Ramos (cell line): Measurements from ENCODE around the gene PIM3.

Experiments
- in situ Hi-C: fragments of 300-500 bp; cut with MboI; formaldehyde crosslinking; loops from one replicate; pipeline ENCODE4 v1.14.3; 2022; ENCODE audit warnings: low sequenced_read_pairs; ENCODE audit not compliant: unreplicated experiment

The PIM3 gene

GRCh38 chr22:49965091-49966040 lies 4.8 kb downstream of the PIM3 start:
- in situ Hi-C loops: no loop called here

DNA sequence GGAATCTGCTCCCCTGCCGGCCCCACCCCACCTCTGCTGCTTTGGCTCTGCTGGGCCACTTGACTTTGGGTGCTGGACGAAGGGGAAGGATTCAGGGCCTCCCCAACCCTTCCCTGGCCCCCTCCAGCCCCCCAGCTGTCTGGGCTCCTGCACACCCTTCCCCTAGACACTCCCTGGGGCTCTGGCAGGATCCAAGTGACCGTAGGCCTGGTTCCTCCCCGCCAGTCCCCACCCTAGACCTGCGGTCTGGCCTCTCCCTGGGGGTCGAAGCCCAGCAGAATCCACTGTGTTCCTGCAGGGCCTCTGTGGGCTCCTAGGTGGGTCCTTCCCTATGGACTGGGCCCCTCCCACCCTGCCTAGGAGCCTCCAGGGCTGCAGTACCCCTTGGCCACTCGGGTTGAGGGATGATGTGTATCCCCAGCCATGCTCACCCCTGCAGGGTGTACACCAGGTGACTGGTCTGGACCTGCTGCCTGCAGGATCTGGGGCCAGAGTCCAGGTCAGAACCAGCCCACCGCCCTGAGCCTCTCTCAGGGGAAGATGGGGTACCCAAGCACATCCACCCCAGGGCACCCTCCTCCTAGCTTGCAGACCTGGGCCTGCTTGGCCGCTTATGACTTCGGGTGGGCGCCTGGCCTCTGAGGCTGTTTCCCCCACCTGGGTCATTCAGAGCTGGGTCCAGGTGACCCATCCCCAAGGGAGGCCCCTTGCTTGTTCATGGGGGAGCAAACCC lies 5.6 kb downstream of the PIM3 start:
- in situ Hi-C loops: no loop called here

DNA sequence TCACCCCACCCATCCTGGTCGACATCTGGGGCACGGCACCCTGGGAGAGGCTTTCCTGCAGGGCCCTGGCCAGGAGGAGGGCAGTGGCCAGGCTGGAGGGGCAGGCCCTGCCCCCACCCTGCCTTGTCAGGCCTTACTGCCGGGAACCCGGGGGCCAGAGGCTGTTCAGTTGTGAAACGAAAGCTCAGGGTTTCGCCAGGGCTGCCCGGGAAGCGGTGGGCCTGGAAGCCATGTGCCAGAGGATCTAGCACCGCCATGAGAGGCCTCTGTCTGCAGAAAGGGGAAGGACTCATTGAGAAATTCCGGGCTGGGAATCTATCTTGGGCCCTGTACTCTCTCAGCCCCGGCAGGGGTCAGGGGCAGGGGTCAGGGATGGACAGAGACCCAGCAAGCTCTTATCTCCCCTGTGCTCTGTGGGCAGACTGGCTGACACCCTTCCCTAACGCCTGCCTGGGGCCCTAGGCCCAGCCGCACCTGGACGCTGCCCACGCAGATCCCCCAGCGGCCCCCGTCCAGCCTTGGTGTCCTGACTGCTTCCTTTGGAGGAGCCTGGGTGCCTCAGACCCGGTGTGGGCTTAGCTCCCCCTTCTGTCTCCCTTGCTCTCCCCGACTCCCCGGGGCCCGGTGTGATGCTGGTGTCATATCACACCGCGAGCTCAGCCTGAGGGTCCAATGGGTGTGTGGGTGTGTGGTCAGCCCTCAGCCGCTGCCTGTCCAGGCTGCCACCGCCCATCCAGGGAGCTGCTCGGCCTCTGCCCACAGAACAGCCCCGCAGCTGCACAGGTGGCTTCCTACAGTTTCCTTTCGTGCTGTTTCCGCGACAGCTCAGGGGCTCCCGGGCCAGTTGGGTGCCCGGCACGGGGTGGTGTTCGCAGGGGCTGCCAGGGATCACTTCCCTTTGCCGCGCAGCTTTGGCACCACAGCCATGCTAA lies 6.5 kb downstream of the PIM3 start:
- in situ Hi-C loops: no loop called here

GRCh38 chr22:49967706-49968208 lies 7.2 kb downstream of the PIM3 start:
- in situ Hi-C loops: no loop called here

DNA sequence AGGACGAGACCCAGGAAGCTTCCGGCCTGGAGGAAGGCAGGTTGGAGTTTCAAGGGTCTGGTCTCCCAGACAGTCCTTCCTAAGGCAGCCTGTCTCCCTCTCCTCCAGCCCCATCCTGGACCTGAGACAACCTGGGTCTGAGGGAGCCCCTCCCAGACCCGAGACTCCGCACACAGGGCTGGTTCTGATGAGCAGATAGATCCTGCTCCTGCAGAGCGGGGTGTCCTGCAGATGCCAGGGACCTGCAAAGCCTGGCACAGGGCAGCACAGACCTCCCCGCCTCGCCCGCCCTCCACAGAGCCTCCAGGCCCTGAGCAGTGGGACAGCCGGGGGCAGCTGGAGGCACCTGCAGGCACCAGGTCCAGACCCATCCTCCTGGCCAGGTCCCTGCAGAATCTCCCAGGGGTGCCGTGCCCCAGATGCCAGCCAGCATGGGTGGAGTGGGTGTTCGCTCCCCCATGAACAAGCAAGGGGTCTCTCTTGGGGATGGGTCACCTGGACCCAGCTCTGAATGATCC lies 7.8 kb downstream of the PIM3 start:
- in situ Hi-C loops: no loop called here

- in situ Hi-C loops: no loop called here
These were observed 8.5 kb downstream of the PIM3 start for GRCh38 chr22:49968831-49969661.

DNA sequence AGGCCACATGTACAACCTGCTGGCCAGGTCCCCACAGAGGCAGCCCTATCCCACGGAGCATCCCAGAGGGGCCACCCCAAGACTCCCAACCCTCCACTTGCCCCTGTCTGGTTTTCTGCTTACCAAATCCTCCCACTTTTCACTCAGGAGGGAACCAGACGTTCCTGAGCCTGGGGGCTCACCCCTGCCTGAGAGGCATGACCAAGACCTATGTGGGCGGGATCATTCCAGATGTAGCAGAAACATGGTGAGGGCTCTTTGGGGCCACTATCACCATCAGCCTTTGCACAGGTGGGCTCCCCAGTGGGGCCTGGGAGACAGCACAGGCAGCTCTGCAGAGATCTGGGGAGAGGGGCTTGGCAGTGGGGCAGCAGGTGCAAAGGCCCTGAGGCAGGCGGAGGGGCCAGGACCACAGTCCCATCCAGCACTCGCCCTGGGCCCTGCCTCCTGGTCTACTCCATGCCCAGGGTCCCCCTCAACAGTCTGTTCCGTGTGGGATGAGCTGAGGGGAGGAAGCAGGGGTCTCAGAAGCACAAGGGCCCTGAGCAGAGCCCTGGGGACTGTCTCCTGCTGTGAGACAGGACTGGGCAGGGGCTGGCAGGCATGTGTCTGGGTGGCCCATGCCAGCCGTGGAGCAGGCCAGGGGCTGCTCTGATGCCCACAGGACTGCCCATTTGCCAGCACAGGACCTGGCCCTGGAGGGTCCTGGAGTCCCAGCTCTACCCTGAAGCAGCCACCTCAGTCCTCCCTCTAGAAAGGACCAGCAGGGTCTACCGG lies 9.4 kb downstream of the PIM3 start:
- in situ Hi-C loops: no loop called here

DNA sequence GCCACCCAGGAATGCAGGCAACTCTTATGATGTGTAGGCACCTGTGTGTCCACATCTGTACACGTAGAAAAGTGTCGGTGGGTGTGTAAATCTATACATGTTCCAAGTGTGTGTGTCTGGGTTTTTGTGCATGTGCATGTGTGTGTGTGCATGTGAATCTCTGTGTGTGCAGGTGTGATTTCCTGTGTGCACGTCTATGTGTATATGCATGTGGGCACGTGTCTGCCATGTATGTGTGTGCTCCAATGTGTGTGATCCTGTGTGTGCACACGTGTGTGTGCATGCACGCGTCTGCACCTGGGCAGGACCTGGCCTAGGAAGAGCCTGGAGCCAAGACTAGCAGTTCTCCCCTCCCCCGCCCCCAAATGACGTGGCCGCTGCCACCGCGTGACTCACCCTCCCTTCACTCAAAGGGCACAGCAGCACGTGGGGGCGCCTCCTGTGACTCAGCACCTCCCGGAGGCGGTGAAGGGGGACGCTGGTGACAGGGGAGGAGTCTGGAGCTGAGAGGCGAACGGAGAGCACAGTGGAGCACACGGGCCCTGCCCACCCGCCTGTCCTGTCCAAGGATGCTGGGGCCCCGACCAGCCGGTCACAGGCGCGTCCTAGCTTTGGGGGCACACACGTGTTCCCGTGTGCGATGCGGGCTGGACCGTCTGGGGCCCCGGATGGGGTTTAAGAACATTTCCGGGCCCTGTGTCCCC lies 10.1 kb downstream of the PIM3 start:
- in situ Hi-C loops: no loop called here

- in situ Hi-C loops: no loop called here
These were observed 10.9 kb downstream of the PIM3 start for GRCh38 chr22:49971232-49972162.

DNA sequence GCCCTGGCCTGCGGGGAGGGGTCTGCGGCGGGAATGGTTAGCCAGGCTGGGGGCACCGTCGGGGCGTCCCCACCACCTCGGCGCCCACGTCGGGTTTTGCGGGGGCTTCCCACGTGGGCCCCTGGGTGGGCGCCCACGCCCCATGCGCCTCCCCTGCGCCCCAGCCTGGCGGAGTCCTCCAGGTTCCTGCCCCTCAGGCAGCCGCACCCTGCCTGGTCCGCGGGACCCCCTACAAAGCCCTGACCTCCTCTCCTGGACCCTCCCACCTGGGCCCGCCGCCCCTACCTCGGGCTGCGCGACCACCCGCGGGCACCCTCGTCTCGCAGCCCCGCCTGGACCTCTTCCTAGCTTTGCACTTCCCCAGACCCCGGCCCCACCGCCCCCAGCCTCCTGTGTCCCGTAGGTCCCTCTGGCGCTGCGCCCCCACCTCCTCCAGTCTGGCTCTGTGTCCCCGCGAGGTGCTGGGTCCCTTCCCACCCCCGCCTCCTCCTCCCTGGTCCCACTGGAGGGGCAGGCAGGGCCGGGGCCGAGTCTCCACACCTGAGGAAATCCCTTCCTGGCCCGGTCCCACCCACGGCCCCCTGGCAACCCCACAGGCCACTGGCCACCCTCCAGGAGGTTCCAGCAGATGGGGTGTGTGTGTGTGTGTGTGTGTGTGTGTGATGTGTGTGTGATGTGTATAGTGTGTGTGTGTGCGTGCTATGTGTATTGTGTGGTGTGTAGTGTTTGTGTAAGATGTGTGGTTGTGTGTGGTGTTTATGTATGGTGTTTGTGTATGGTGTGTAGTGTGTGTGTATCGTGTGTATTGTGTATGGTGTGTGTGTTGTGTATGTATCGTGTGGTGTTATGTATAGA lies 11.8 kb downstream of the PIM3 start:
- in situ Hi-C loops: no loop called here

GRCh38 chr22:49973018-49973961 lies 12.7 kb downstream of the PIM3 start:
- in situ Hi-C loops: no loop called here

- in situ Hi-C loops: no loop called here
These were observed 15.2 kb downstream of the PIM3 start for GRCh38 chr22:49975543-49976389.

DNA sequence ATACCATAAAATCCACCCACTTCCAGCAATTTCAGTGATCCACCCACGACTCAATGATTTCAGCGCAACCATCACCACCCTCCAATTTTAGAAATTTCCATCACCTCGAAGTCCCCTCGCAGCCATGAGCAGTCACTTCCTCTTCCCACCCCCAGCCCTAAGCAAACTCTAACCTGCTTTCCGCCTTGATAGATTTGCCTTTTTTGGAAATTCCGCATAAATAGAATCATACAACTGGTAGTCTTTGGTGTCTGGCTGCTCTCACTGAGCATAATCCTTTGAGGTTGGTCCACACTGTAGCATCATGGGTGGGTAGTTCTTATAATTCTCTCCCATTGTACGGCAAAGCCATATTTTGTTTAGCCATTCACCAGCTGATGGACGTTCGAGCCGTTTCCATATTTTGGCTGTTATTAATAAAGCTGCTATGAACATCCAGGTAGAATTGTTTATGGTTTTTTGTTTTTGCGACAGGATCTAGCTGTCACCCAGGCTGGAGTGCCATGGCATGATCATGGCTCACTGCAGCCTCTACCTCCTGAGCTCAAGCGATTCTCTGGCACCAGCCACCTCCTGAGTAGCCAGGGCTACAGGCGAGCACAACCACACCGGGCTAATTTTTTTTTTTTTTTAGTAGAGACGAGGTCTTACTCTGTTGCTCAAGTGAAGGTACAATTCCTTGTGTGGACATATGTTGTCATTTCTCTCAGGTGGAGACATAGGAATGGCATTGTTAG lies 16.0 kb downstream of the PIM3 start:
- in situ Hi-C loops: no loop called here
